Measurements from ENCODE around the gene FBXO40. TPM values are rescaled to one million over a fixed set of nuclear protein-coding genes. Genes with fewer than 3 reads are reported as not detected.

The FBXO40 gene
- total RNA-seq, 6 donors from 2014 or later = not detected

- Histone ChIP-seq H3K9me3 (no peaks in the 10 kb centered on the region), H3K36me3 (peaks cover 0 to 25% (median 19%) of the 10 kb centered on the region in 4 donors), H3K27me3 (no peaks in the 10 kb centered on the region), H3K27ac (no peak overlapping the region), H3K4me3 (no peak overlapping the region), H3K4me1 (no peaks in the 10 kb centered on the region)
- 74 to 81% methylated on average over 6 of the region's 6 CpGs for WGBS, 2 donors
- TF ChIP-seq POLR2AphosphoS5 (IDR thresholded peaks at IDR 0.05) = no peak
- no peak for TF ChIP-seq CTCF (IDR thresholded peaks at IDR 0.05)
- no peak for TF ChIP-seq POLR2A (IDR thresholded peaks at IDR 0.05)
- TF ChIP-seq EP300 (IDR thresholded peaks at IDR 0.05) = no peak
- ATAC-seq (ENCODE audit: low FRiP score in 2 of 2) (no peak), DNase-seq (no peak)
These were observed 36.4 kb downstream of the FBXO40 start for GRCh38 chr3:121629601-121630000.

- TF ChIP-seq CTCF (IDR thresholded peaks at IDR 0.05) (no peak), POLR2A (IDR thresholded peaks at IDR 0.05) (no peak), POLR2AphosphoS5 (IDR thresholded peaks at IDR 0.05) (no peak), EP300 (IDR thresholded peaks at IDR 0.05) (no peak)
- no peaks in the 10 kb centered on the region for H3K27me3 ChIP-seq
- 95 to 100% methylated on average over 1 of the region's 1 CpG for WGBS, 2 donors
- H3K27ac ChIP-seq = no peak overlapping the region
- H3K4me1 ChIP-seq = no peaks in the 10 kb centered on the region
- no peaks in the 10 kb centered on the region for H3K9me3 ChIP-seq
- H3K4me3 ChIP-seq = no peak overlapping the region
- H3K36me3 ChIP-seq = peaks cover 0 to 25% (median 19%) of the 10 kb centered on the region in 4 donors
- DNase-seq (no peak), ATAC-seq (ENCODE audit: low FRiP score in 2 of 2) (no peak)
These were observed 37.2 kb downstream of the FBXO40 start for GRCh38 chr3:121630355-121630754.

- no peak for DNase-seq
- 79 to 100% methylated on average over 1 of the region's 1 CpG for WGBS, 2 donors
- TF ChIP-seq EP300 (IDR thresholded peaks at IDR 0.05) (no peak), POLR2AphosphoS5 (IDR thresholded peaks at IDR 0.05) (no peak), CTCF (IDR thresholded peaks at IDR 0.05) (no peak), POLR2A (IDR thresholded peaks at IDR 0.05) (no peak)
- Histone ChIP-seq H3K27me3 (no peaks in the 10 kb centered on the region), H3K27ac (no peak overlapping the region), H3K4me3 (no peak overlapping the region), H3K36me3 (peaks cover 3 to 35% (median 25%) of the 10 kb centered on the region in 4 donors), H3K4me1 (no peaks in the 10 kb centered on the region), H3K9me3 (no peaks in the 10 kb centered on the region)
- ATAC-seq (ENCODE audit: low FRiP score in 2 of 2) = no peak
These were observed 44.7 kb downstream of the FBXO40 start for GRCh38 chr3:121637922-121638321.

- DNase-seq (no peak), ATAC-seq (ENCODE audit: low FRiP score in 2 of 2) (no peak)
- H3K36me3 ChIP-seq = peaks cover 5 to 25% (median 22%) of the 10 kb centered on the region in 4 donors
- H3K4me1 ChIP-seq = no peaks in the 10 kb centered on the region
- H3K9me3 ChIP-seq = no peaks in the 10 kb centered on the region
- no peak overlapping the region for H3K27ac ChIP-seq
- WGBS, 2 donors = 96 to 97% methylated on average over 2 of the region's 2 CpGs
- no peak overlapping the region for H3K4me3 ChIP-seq
- H3K27me3 ChIP-seq = no peaks in the 10 kb centered on the region
- TF ChIP-seq POLR2AphosphoS5 (IDR thresholded peaks at IDR 0.05) (no peak), CTCF (IDR thresholded peaks at IDR 0.05) (no peak), EP300 (IDR thresholded peaks at IDR 0.05) (no peak), POLR2A (IDR thresholded peaks at IDR 0.05) (no peak)
These were observed 47.9 kb downstream of the FBXO40 start for GRCh38 chr3:121641127-121641526.

GRCh38 chr3:121642601-121643314 lies 49.6 kb downstream of the FBXO40 start:
- Histone ChIP-seq H3K27me3 (no peaks in the 10 kb centered on the region), H3K36me3 (peaks cover 2 to 24% (median 16%) of the 10 kb centered on the region in 4 donors), H3K27ac (no peak overlapping the region), H3K4me3 (no peak overlapping the region), H3K9me3 (no peaks in the 10 kb centered on the region), H3K4me1 (no peaks in the 10 kb centered on the region)
- no peak for TF ChIP-seq POLR2A (IDR thresholded peaks at IDR 0.05)
- TF ChIP-seq EP300 (IDR thresholded peaks at IDR 0.05) = no peak
- no peak for TF ChIP-seq CTCF (IDR thresholded peaks at IDR 0.05)
- TF ChIP-seq POLR2AphosphoS5 (IDR thresholded peaks at IDR 0.05) = no peak
- DNase-seq (no peak), ATAC-seq (ENCODE audit: low FRiP score in 2 of 2) (no peak)
- 70 to 78% methylated on average over 9 of the region's 9 CpGs for WGBS, 2 donors
